ENCODE measurements around the gene FDXACB1. TPM values are rescaled to one million over a fixed set of nuclear protein-coding genes. Genes with fewer than 3 reads are reported as not detected.

FDXACB1 gene
- total and polyA plus RNA-seq, 9 donors = 1.3 to 2.9 (median 1.8) TPM

DNA sequence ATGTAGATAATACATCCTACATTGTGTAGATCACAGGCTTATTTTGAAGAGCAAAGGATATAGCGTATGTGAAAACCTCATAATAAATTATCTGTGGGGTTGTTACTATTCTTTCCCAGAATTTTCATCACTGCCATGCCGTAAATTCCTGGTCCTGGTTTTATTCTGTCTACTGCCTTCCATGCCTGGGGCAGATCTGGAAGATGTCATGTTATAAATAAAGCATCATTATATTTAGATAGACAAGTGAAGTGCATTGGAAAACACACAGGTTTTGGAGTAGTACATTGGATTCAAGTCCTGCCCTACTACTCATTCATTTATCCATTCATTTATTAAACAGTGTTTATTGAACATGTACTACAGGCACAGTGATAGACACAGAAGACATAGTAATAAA, 41.9 kb upstream of the FDXACB1 start:
- Histone ChIP-seq H3K4me3 (no peak overlapping the region), H3K9me3 (no peaks in the 10 kb centered on the region), H3K27ac (no peak overlapping the region), H3K27me3 (no peaks in the 10 kb centered on the region), H3K4me1 (ENCODE audit: insufficient read depth) (peaks cover 11% of the 10 kb centered on the region), H3K36me3 (no peaks in the 10 kb centered on the region)
- 41 to 72% (median 69%) methylated on average over 2 of the region's 2 CpGs for WGBS, 3 donors
- intact Hi-C loops (cut with DNase I) = loop anchor here in 1 of 4 donors (5.0 kb wide), 1 partner anchor 39 kb away; no protein-coding TSS in a partner anchor
- TF ChIP-seq, protein P1, sequence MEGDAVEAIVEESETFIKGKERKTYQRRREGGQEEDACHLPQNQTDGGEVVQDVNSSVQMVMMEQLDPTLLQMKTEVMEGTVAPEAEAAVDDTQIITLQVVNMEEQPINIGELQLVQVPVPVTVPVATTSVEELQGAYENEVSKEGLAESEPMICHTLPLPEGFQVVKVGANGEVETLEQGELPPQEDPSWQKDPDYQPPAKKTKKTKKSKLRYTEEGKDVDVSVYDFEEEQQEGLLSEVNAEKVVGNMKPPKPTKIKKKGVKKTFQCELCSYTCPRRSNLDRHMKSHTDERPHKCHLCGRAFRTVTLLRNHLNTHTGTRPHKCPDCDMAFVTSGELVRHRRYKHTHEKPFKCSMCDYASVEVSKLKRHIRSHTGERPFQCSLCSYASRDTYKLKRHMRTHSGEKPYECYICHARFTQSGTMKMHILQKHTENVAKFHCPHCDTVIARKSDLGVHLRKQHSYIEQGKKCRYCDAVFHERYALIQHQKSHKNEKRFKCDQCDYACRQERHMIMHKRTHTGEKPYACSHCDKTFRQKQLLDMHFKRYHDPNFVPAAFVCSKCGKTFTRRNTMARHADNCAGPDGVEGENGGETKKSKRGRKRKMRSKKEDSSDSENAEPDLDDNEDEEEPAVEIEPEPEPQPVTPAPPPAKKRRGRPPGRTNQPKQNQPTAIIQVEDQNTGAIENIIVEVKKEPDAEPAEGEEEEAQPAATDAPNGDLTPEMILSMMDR (IDR thresholded peaks at IDR 0.05) = no peak
- no peak for TF ChIP-seq EP300 (IDR thresholded peaks at IDR 0.05)
- TF ChIP-seq POLR2A (IDR thresholded peaks at IDR 0.05) = no peak
- no peak for DNase-seq

DNA sequence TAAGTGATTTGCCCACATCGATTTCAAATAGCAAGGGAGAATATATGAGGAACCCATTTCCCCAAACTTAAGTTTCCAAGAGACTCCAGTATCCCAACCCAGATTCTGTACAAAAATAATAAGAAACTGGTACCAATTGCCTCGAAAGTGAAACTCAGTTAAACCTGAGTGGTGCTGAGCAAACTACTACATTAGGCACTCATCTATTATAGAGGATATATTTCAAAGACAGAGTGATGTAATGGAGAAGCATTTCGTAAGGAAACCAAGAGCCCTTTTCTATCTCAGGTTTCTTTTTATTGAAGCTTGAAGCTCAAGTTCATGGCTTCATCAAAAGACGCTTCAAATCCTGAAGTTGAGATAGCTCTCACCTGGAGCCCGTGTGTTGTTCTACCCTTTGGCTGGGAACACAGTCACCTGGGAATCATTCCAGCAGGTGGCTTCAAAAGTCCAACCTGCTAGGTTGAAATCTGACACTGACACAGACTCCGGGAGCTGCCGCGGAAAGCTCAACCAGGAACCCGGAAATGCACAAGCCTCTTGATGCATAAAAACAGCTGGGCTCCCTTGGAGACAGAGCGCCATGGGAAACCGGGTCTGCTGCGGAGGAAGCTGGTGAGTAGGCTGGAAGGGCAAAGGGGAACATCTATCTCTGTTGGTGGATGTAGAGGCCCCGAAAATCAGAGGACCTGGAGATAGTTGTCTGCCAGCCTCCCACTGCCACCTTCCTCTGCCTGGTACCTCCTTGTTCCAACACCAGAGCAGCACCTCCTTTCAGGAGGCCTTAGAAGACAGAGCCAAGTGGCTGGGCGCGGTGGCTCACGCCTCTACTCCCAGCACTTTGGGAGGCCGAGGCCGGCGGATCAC, 39.7 kb upstream of the FDXACB1 start, which contains the start of gene C11orf52:
TSS of gene C11orf52 (plus strand) at position 524 of the 867 bp plus-strand sequence. CDS start at position 584, 60 bp downstream.
- peak in 4 of 5 donors; percentile 45 to 56 (median 54) for DNase-seq
- TF ChIP-seq, protein P1 (IDR thresholded peaks at IDR 0.05) = no peak
- TF ChIP-seq EP300 (IDR thresholded peaks at IDR 0.05) (no peak), POLR2A (IDR thresholded peaks at IDR 0.05) (no peak)
- 47 to 52% (median 52%) methylated on average over 19 of the region's 19 CpGs for WGBS, 3 donors
- H3K27me3 ChIP-seq = no peaks in the 10 kb centered on the region
- no peaks in the 10 kb centered on the region for H3K36me3 ChIP-seq
- H3K27ac ChIP-seq = peak within 1 kb of the TSS in 1 of 2 donors; percentile 44
- H3K4me3 ChIP-seq = peak within 1 kb of the TSS; percentile 10
- no peaks in the 10 kb centered on the region for H3K9me3 ChIP-seq
- intact Hi-C loops (cut with DNase I) = no loop called here
- peaks cover 6% of the 10 kb centered on the region for H3K4me1 ChIP-seq (ENCODE audit: insufficient read depth)

DNA sequence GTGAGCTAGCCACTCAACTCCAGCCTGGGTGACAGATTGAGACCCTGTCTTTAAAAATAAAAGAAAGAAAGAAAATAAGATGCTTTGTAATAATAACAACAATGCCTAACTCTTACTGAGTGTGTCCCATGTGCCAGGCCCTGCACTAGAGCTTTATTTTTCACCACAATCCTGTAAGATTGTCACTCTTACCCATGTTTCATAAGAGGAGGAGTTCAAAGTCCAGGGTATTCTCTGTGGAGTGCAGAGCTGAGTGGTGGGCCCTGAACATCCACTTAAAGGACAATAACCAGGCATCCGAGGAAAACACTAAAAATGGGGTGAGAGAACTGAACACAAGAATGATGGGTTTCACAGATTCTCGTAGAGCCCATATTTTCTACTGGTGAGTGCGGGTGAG, 38.8 kb upstream of the FDXACB1 start:
- H3K36me3 ChIP-seq = no peaks in the 10 kb centered on the region
- WGBS, 3 donors = 94 to 97% (median 94%) methylated on average over 3 of the region's 3 CpGs
- DNase-seq = no peak
- TF ChIP-seq POLR2A (IDR thresholded peaks at IDR 0.05) (no peak), EP300 (IDR thresholded peaks at IDR 0.05) (no peak)
- TF ChIP-seq, protein P1 (IDR thresholded peaks at IDR 0.05) = no peak
- intact Hi-C loops (cut with DNase I) = no loop called here
- H3K4me1 ChIP-seq (ENCODE audit: insufficient read depth) = peaks cover 10% of the 10 kb centered on the region
- no peak overlapping the region for H3K4me3 ChIP-seq
- no peaks in the 10 kb centered on the region for H3K9me3 ChIP-seq
- H3K27ac ChIP-seq = no peak overlapping the region
- H3K27me3 ChIP-seq = no peaks in the 10 kb centered on the region

DNA sequence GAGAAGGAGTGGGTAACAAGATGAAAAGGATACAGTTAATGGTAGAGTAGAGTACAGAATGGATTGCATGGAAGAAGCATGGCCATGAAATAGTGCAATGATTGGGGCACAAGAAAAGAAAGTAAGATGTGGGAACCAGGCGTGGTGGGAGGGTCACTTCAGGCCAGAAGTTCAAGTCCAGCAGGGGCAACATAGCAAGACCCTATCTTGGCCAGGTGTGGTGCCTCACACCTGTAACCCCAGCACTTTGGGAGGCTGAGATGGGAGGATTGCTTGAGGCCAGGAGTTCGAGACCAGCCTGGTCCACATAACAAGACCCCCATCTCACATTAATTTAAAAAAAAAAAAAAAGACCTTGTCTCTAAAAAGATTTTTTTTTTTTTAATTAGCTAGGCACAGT, 38.3 kb upstream of the FDXACB1 start:
- no peak overlapping the region for H3K27ac ChIP-seq
- 91 to 94% (median 93%) methylated on average over 2 of the region's 2 CpGs for WGBS, 3 donors
- intact Hi-C loops (cut with DNase I) = no loop called here
- DNase-seq = no peak
- H3K9me3 ChIP-seq = no peaks in the 10 kb centered on the region
- peaks cover 11% of the 10 kb centered on the region for H3K4me1 ChIP-seq (ENCODE audit: insufficient read depth)
- no peak overlapping the region for H3K4me3 ChIP-seq
- no peaks in the 10 kb centered on the region for H3K36me3 ChIP-seq
- TF ChIP-seq POLR2A (IDR thresholded peaks at IDR 0.05) = no peak
- no peak for TF ChIP-seq EP300 (IDR thresholded peaks at IDR 0.05)
- H3K27me3 ChIP-seq = no peaks in the 10 kb centered on the region

GRCh38 chr11:111916768-111917167, 37.8 kb upstream of the FDXACB1 start:
- TF ChIP-seq, protein P1 (IDR thresholded peaks at IDR 0.05) = no peak
- TF ChIP-seq POLR2A (IDR thresholded peaks at IDR 0.05) = no peak
- no peak for TF ChIP-seq EP300 (IDR thresholded peaks at IDR 0.05)
- no peak for DNase-seq
- 100% methylated on average over 1 of the region's 1 CpG for WGBS, 3 donors
- Histone ChIP-seq H3K27ac (no peak overlapping the region), H3K9me3 (no peaks in the 10 kb centered on the region), H3K4me1 (ENCODE audit: insufficient read depth) (peaks cover 12% of the 10 kb centered on the region), H3K36me3 (no peaks in the 10 kb centered on the region), H3K27me3 (no peaks in the 10 kb centered on the region), H3K4me3 (no peak overlapping the region)
- intact Hi-C loops (cut with DNase I) = no loop called here
